DND-41 (cell line): Measurements from ENCODE around the gene TGFA.

Source experiments
- ATAC-seq: fragments of 200-7000 bp; cut with Tn5 transposase; 3 replicates; pipeline ENCODE4 v1.9.1; 2021; ENCODE audit warnings: low read depth; ENCODE audit not compliant: insufficient read depth
- DNase-seq: peaks from one replicate; pipeline ENCODE4 v3.0.0-alpha.2; 2020
- H2AFZ ChIP-seq: 2 replicates; pipeline ENCODE4 v1.6.0; 2012; ENCODE audit warnings: low read depth, low read length
- H3K27ac ChIP-seq: 2 replicates; pipeline ENCODE4 v1.5.1; 2012; ENCODE audit warnings: low read length, inconsistent platforms
- H3K27me3 ChIP-seq: fragments of 200-600 bp; sonication (generic); 2 replicates; pipeline ENCODE4 v1.6.0; 2012; ENCODE audit warnings: low read length, mild to moderate bottlenecking, inconsistent platforms; ENCODE audit not compliant: insufficient read depth, poor library complexity
- H3K36me3 ChIP-seq: 2 replicates; pipeline ENCODE4 v1.5.1; 2012; ENCODE audit warnings: low read length, inconsistent platforms; ENCODE audit not compliant: insufficient read depth
- H3K4me1 ChIP-seq: 2 replicates; pipeline ENCODE4 v1.5.1; 2012; ENCODE audit warnings: mild to moderate bottlenecking, low read length; ENCODE audit not compliant: insufficient read depth
- H3K4me2 ChIP-seq: 2 replicates; pipeline ENCODE4 v1.6.0; 2012; ENCODE audit warnings: mild to moderate bottlenecking, moderate library complexity, low read length, inconsistent platforms; ENCODE audit not compliant: insufficient read depth
- H3K4me3 ChIP-seq, 2 experiments: fragments of 200-600 bp in 1 of 2; shearing (Covaris generic) in 1 of 2; 2 replicates each; pipeline ENCODE4 v1.5.1; 2012 to 2016; ENCODE audit warnings: inconsistent platforms in 2 of 2, low read length in 2 of 2, mild to moderate bottlenecking in 2 of 2, low read depth in 1 of 2, moderate library complexity in 1 of 2
- H3K79me2 ChIP-seq: 2 replicates; pipeline ENCODE4 v1.6.0; 2012; ENCODE audit warnings: low read length, inconsistent platforms; ENCODE audit not compliant: insufficient read depth
- H3K9ac ChIP-seq: 2 replicates; pipeline ENCODE4 v1.6.0; 2012; ENCODE audit warnings: low read depth, mild to moderate bottlenecking, inconsistent platforms, low read length, moderate library complexity
- H3K9me3 ChIP-seq: 2 replicates; pipeline ENCODE4 v1.5.1; 2012; ENCODE audit warnings: low read length, moderate library complexity, mild to moderate bottlenecking, inconsistent platforms; ENCODE audit not compliant: insufficient read depth, severe bottlenecking
- H4K20me1 ChIP-seq: 2 replicates; pipeline ENCODE4 v1.6.0; 2012; ENCODE audit warnings: low read length; ENCODE audit not compliant: insufficient read depth
- EZH2 ChIP-seq: IDR thresholded peaks from 3 replicates; pipeline ENCODE4 v1.6.1; 2012; ENCODE audit warnings: borderline replicate concordance, low read depth, mild to moderate bottlenecking, moderate library complexity, low read length, inconsistent platforms; ENCODE audit not compliant: severe bottlenecking
- TF ChIP-seq, protein P1 (sequence below): IDR thresholded peaks from 2 replicates; pipeline ENCODE4 v1.5.1; 2012; ENCODE audit warnings: borderline replicate concordance, low read length, moderate library complexity, mild to moderate bottlenecking; ENCODE audit not compliant: poor library complexity, severe bottlenecking; ENCODE audit errors: extremely low read depth

TGFA gene

GRCh38 chr2:70557171-70557838, 3.7 kb upstream of the TGFA start:
- DNase-seq: no peak
- Histone ChIP-seq H3K27ac (no peak overlapping the region), H3K36me3 (no peaks in the 10 kb centered on the region), H3K9ac (no peak overlapping the region), H3K9me3 (no peaks in the 10 kb centered on the region), H4K20me1 (peaks cover 3% of the 10 kb centered on the region; the same call in 1 of the 2 replicates), H3K79me2 (no peaks in the 10 kb centered on the region), H3K4me2 (no peak overlapping the region), H3K4me1 (peaks cover 22% of the 10 kb centered on the region), H3K4me3 (no peak overlapping the region), H3K27me3 (peaks cover 69% of the 10 kb centered on the region), H2AFZ (no peak overlapping the region)
- TF ChIP-seq, protein P1, sequence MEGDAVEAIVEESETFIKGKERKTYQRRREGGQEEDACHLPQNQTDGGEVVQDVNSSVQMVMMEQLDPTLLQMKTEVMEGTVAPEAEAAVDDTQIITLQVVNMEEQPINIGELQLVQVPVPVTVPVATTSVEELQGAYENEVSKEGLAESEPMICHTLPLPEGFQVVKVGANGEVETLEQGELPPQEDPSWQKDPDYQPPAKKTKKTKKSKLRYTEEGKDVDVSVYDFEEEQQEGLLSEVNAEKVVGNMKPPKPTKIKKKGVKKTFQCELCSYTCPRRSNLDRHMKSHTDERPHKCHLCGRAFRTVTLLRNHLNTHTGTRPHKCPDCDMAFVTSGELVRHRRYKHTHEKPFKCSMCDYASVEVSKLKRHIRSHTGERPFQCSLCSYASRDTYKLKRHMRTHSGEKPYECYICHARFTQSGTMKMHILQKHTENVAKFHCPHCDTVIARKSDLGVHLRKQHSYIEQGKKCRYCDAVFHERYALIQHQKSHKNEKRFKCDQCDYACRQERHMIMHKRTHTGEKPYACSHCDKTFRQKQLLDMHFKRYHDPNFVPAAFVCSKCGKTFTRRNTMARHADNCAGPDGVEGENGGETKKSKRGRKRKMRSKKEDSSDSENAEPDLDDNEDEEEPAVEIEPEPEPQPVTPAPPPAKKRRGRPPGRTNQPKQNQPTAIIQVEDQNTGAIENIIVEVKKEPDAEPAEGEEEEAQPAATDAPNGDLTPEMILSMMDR: no peak
- TF ChIP-seq EZH2: no peak
- no peak for ATAC-seq

- Histone ChIP-seq H3K4me2 (no peak overlapping the region), H3K36me3 (no peaks in the 10 kb centered on the region), H3K79me2 (no peaks in the 10 kb centered on the region), H4K20me1 (peaks cover 3% of the 10 kb centered on the region; the same call in 1 of the 2 replicates), H3K4me3 (no peak overlapping the region), H3K4me1 (peaks cover 22% of the 10 kb centered on the region), H3K9ac (no peak overlapping the region), H3K9me3 (no peaks in the 10 kb centered on the region), H3K27ac (no peak overlapping the region), H3K27me3 (peaks cover 70% of the 10 kb centered on the region), H2AFZ (no peak overlapping the region)
- no peak for DNase-seq
- TF ChIP-seq EZH2: no peak
- TF ChIP-seq, protein P1: no peak
- ATAC-seq: no peak
Measured at GRCh38 chr2:70556608-70557007, 3.0 kb upstream of the TGFA start.

DNA sequence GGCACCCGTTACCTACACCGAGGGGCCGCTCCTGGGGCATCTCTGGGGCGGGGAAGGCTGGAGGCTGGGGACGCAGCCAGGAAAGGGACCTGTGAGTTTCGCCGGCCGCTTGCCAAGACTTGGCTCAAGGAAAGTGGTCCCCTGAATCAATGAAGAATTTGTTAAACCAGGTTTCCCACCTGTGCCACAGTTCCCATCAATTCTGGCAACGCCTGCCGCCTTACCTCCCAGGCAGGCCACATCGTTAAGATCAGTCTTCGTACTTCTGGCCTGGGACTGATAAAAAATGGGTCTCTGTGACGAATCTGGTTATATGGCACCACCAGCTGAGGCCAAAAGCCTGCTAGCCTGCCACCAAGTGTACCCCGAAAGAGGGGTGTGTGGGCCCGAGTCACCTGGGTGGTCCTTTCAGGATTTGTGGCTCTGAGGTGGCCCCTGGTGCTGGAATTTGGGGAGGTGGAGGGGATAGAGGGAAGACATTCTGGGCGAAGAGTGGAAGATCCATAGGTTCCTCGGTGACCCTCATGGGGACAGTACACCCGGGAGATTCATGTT, 789 bp upstream of the TGFA start:
- Histone ChIP-seq H3K4me1 (peaks cover 22% of the 10 kb centered on the region), H4K20me1 (peaks cover 3% of the 10 kb centered on the region; the same call in 1 of the 2 replicates), H3K4me2 (peak overlapping the region; percentile 93), H3K9me3 (no peaks in the 10 kb centered on the region), H3K79me2 (no peaks in the 10 kb centered on the region), H3K4me3 (peak overlapping the region; percentile 14 to 59; a peak in 3 of 4 replicates), H3K36me3 (no peaks in the 10 kb centered on the region), H3K27me3 (peaks cover 67% of the 10 kb centered on the region), H2AFZ (peak overlapping the region; percentile 76), H3K9ac (peak overlapping the region; percentile 39; the same call in 1 of the 2 replicates), H3K27ac (no peak overlapping the region)
- ATAC-seq (no peak), DNase-seq (no peak)
- TF ChIP-seq, protein P1: no peak
- peak; percentile 61 for TF ChIP-seq EZH2
